GM23338 (cell line): Measurements from ENCODE around the gene DBT. TPM values are rescaled to one million over a fixed set of nuclear protein-coding genes. Genes with fewer than 3 reads are reported as not detected.

Experiments
- ATAC-seq: fragments of 200-7000 bp; cut with Tn5 transposase; 3 replicates; pipeline ENCODE4 v1.9.1; 2020
- DNase-seq: peaks from one replicate; pipeline ENCODE4 v3.0.0-alpha.2; 2015; ENCODE audit warnings: low spot score
- H2AFZ ChIP-seq: fragments of 200-600 bp; sonication (generic); 2 replicates; pipeline ENCODE4 v1.8.0; 2016; ENCODE audit warnings: antibody characterized with exemption, mild to moderate bottlenecking, moderate library complexity
- H3F3A ChIP-seq: fragments of 200-600 bp; sonication (generic); replicated peaks from 2 replicates; pipeline ENCODE4 v1.8.0; 2017; ENCODE audit warnings: antibody characterized with exemption, mixed run types, low read depth
- H3K27ac ChIP-seq: fragments of 200-600 bp; sonication (generic); 2 replicates; pipeline ENCODE4 v1.6.1; 2016; ENCODE audit warnings: low read depth
- H3K27me3 ChIP-seq: fragments of 200-600 bp; sonication (generic); 2 replicates; pipeline ENCODE4 v1.8.0; 2016; ENCODE audit warnings: mild to moderate bottlenecking, mixed run types, moderate library complexity; ENCODE audit not compliant: insufficient read depth
- H3K36me3 ChIP-seq: fragments of 200-600 bp; sonication (generic); 2 replicates; pipeline ENCODE4 v1.8.0; 2016; ENCODE audit warnings: mild to moderate bottlenecking; ENCODE audit not compliant: insufficient read depth
- H3K4me1 ChIP-seq: fragments of 200-600 bp; sonication (generic); 2 replicates; pipeline ENCODE4 v1.8.0; 2016; ENCODE audit warnings: mild to moderate bottlenecking, moderate library complexity; ENCODE audit not compliant: insufficient read depth
- H3K4me2 ChIP-seq: fragments of 200-600 bp; sonication (generic); 2 replicates; pipeline ENCODE4 v1.7.1; 2017; ENCODE audit warnings: mixed run types
- H3K4me3 ChIP-seq: fragments of 200-600 bp; sonication (generic); 2 replicates; pipeline ENCODE4 v1.6.1; 2016; ENCODE audit warnings: mixed run types
- H3K79me2 ChIP-seq: fragments of 200-600 bp; sonication (generic); replicated peaks from 2 replicates; pipeline ENCODE4 v1.8.0; 2017; ENCODE audit warnings: mild to moderate bottlenecking; ENCODE audit not compliant: insufficient read depth
- H3K9me2 ChIP-seq: fragments of 200-600 bp; sonication (generic); 2 replicates; pipeline ENCODE4 v1.8.0; 2017; ENCODE audit not compliant: insufficient read depth
- H4K20me1 ChIP-seq: fragments of 200-600 bp; sonication (generic); replicated peaks from 2 replicates; pipeline ENCODE4 v1.8.0; 2017; ENCODE audit warnings: mild to moderate bottlenecking; ENCODE audit not compliant: insufficient read depth
- H3K27ac Mint-ChIP-seq: 2 replicates; pipeline ENCODE4 v1.8.0; 2020; ENCODE audit warnings: inconsistent platforms, mild to moderate bottlenecking, moderate library complexity, mixed read lengths
- H3K27me3 Mint-ChIP-seq: 3 replicates; pipeline ENCODE4 v1.8.0; 2022; ENCODE audit warnings: low read depth, mild to moderate bottlenecking, moderate library complexity, mixed read lengths, inconsistent platforms; ENCODE audit not compliant: insufficient read depth, poor library complexity
- H3K36me3 Mint-ChIP-seq: 3 replicates; pipeline ENCODE4 v1.8.0; 2021; ENCODE audit warnings: low read depth, mild to moderate bottlenecking, inconsistent platforms, moderate library complexity, mixed read lengths
- H3K4me1 Mint-ChIP-seq: 3 replicates; pipeline ENCODE4 v1.8.0; 2020; ENCODE audit warnings: mild to moderate bottlenecking, inconsistent platforms, mixed read lengths
- H3K4me3 Mint-ChIP-seq: 3 replicates; pipeline ENCODE4 v1.8.0; 2021; ENCODE audit warnings: moderate library complexity, mild to moderate bottlenecking, inconsistent platforms, mixed read lengths
- H3K9me3 Mint-ChIP-seq: 3 replicates; pipeline ENCODE4 v1.8.0; 2020; ENCODE audit warnings: moderate library complexity, mild to moderate bottlenecking, inconsistent platforms, mixed read lengths
- CREB1 ChIP-seq: fragments of 250-450 bp; sonication (Bioruptor Pico); IDR thresholded peaks from 2 replicates; pipeline ENCODE4 v1.5.0; 2020; ENCODE audit warnings: low read depth, mild to moderate bottlenecking, moderate library complexity
- EZH2phosphoT487 ChIP-seq: fragments of 200-600 bp; sonication (generic); IDR thresholded peaks from one replicate; pipeline ENCODE4 v1.8.1; 2018; ENCODE audit warnings: antibody characterized with exemption; ENCODE audit not compliant: unreplicated experiment
- NANOG ChIP-seq: IDR thresholded peaks from 2 replicates; pipeline ENCODE4 v1.6.1; 2016; ENCODE audit warnings: antibody characterized with exemption, borderline replicate concordance
- POLR2AphosphoS5 ChIP-seq: IDR thresholded peaks from 2 replicates; pipeline ENCODE4 v1.6.1; 2016; ENCODE audit warnings: antibody characterized with exemption, low read depth
- STAT1 ChIP-seq: IDR thresholded peaks from one replicate; pipeline ENCODE4 v1.6.1; 2016; ENCODE audit warnings: antibody characterized with exemption; ENCODE audit not compliant: unreplicated experiment
- ZNF114 ChIP-seq: fragments of 250-450 bp; sonication (Bioruptor Pico); IDR thresholded peaks from 2 replicates; pipeline ENCODE4 v1.5.0; 2020; ENCODE audit warnings: mild to moderate bottlenecking, moderate library complexity
- polyA plus RNA-seq: library from polyadenylated mRNA; unstranded; fragments of >200 nt; fragmentation: Nextera tagmentation; extraction: Ambion mirVana; gene quantifications from 2 replicates; pipeline ENCODE4 v1.2.1, GENCODE V29; 2016
- total RNA-seq: library from RNA; depleted of rRNA; stranded (reverse); fragments of >200 nt; shearing (Covaris generic); gene quantifications from 2 replicates; pipeline ENCODE4 v1.2.3, GENCODE V29; 2014
- TF ChIP-seq, protein P1 (sequence below): fragments of 250-450 bp; sonication (Bioruptor Pico); IDR thresholded peaks from 2 replicates; pipeline ENCODE4 v1.5.0; 2020; ENCODE audit warnings: mild to moderate bottlenecking, moderate library complexity
- TF ChIP-seq, protein P2 (sequence below): IDR thresholded peaks from 2 replicates; pipeline ENCODE4 v1.6.1; 2016; ENCODE audit warnings: antibody characterized with exemption
- TF ChIP-seq, protein P3 (sequence below): IDR thresholded peaks from one replicate; pipeline ENCODE4 v1.6.1; 2018; ENCODE audit warnings: antibody characterized with exemption; ENCODE audit not compliant: unreplicated experiment
- TF ChIP-seq, protein P4 (sequence below), 2 experiments: fragments of 200-600 bp in 1 of 2; sonication (generic) in 1 of 2; conservative IDR thresholded peaks; 2 replicates each; pipeline versions ENCODE4 v1.5.1 to v1.6.1; 2016 to 2017; ENCODE audit warnings: antibody characterized with exemption in 2 of 2, low read depth in 2 of 2, mild to moderate bottlenecking in 2 of 2, moderate library complexity in 1 of 2

The DBT gene
- total and polyA plus RNA-seq, 2 experiments from 2014 or later = 8.1 to 14.7 TPM

DNA sequence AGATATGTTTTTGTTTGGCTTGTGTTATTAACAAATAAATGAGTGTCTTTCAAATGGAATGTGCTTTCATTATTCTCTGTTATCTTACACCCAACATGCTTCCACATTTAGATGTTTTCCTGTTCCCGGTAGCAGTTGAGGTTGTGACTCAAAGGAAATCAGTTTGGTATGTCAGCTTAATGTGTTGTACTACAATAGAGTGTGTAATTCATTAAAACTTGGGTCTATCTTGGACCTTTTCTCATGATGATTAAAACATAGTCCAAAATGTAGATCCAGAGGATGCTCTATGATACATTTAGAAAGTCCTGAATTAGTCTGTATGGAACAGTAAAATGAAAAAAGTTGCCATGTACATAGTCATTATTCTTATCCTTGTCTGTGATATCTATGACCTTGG, 43.1 kb upstream of the DBT start:
- no peak for ATAC-seq
- H4K20me1 ChIP-seq = no peaks in the 10 kb centered on the region
- H3K9me2 ChIP-seq = no peaks in the 10 kb centered on the region
- H3K4me2 ChIP-seq = no peak overlapping the region
- no peaks in the 10 kb centered on the region for H3K79me2 ChIP-seq
- Mint-ChIP-seq H3K4me3 (no peak overlapping the region), H3K4me1 (peaks cover 1% of the 10 kb centered on the region; the same call in 1 of the 3 replicates), H3K36me3 (peaks cover 33% of the 10 kb centered on the region; the same call in 2 of the 3 replicates), H3K9me3 (peaks cover 4% of the 10 kb centered on the region; the same call in 2 of the 3 replicates), H3K27me3 (peaks cover under 1% of the 10 kb centered on the region), H3K27ac (no peak overlapping the region)
- H3K4me3 ChIP-seq = no peak overlapping the region
- no peaks in the 10 kb centered on the region for H3F3A ChIP-seq
- no peak overlapping the region for H2AFZ ChIP-seq
- H3K4me1 ChIP-seq = 0 out of 2 replicates have a peak, but pooled peaks cover 5% of the 10 kb centered on the region
- DNase-seq = no peak
- H3K27ac ChIP-seq = peak overlapping the region; percentile 6; the same call in 1 of the 2 replicates
- no peaks in the 10 kb centered on the region for H3K27me3 ChIP-seq
- H3K36me3 ChIP-seq = peaks cover 16% of the 10 kb centered on the region; the same call in 1 of the 2 replicates
- TF ChIP-seq, protein P1, sequence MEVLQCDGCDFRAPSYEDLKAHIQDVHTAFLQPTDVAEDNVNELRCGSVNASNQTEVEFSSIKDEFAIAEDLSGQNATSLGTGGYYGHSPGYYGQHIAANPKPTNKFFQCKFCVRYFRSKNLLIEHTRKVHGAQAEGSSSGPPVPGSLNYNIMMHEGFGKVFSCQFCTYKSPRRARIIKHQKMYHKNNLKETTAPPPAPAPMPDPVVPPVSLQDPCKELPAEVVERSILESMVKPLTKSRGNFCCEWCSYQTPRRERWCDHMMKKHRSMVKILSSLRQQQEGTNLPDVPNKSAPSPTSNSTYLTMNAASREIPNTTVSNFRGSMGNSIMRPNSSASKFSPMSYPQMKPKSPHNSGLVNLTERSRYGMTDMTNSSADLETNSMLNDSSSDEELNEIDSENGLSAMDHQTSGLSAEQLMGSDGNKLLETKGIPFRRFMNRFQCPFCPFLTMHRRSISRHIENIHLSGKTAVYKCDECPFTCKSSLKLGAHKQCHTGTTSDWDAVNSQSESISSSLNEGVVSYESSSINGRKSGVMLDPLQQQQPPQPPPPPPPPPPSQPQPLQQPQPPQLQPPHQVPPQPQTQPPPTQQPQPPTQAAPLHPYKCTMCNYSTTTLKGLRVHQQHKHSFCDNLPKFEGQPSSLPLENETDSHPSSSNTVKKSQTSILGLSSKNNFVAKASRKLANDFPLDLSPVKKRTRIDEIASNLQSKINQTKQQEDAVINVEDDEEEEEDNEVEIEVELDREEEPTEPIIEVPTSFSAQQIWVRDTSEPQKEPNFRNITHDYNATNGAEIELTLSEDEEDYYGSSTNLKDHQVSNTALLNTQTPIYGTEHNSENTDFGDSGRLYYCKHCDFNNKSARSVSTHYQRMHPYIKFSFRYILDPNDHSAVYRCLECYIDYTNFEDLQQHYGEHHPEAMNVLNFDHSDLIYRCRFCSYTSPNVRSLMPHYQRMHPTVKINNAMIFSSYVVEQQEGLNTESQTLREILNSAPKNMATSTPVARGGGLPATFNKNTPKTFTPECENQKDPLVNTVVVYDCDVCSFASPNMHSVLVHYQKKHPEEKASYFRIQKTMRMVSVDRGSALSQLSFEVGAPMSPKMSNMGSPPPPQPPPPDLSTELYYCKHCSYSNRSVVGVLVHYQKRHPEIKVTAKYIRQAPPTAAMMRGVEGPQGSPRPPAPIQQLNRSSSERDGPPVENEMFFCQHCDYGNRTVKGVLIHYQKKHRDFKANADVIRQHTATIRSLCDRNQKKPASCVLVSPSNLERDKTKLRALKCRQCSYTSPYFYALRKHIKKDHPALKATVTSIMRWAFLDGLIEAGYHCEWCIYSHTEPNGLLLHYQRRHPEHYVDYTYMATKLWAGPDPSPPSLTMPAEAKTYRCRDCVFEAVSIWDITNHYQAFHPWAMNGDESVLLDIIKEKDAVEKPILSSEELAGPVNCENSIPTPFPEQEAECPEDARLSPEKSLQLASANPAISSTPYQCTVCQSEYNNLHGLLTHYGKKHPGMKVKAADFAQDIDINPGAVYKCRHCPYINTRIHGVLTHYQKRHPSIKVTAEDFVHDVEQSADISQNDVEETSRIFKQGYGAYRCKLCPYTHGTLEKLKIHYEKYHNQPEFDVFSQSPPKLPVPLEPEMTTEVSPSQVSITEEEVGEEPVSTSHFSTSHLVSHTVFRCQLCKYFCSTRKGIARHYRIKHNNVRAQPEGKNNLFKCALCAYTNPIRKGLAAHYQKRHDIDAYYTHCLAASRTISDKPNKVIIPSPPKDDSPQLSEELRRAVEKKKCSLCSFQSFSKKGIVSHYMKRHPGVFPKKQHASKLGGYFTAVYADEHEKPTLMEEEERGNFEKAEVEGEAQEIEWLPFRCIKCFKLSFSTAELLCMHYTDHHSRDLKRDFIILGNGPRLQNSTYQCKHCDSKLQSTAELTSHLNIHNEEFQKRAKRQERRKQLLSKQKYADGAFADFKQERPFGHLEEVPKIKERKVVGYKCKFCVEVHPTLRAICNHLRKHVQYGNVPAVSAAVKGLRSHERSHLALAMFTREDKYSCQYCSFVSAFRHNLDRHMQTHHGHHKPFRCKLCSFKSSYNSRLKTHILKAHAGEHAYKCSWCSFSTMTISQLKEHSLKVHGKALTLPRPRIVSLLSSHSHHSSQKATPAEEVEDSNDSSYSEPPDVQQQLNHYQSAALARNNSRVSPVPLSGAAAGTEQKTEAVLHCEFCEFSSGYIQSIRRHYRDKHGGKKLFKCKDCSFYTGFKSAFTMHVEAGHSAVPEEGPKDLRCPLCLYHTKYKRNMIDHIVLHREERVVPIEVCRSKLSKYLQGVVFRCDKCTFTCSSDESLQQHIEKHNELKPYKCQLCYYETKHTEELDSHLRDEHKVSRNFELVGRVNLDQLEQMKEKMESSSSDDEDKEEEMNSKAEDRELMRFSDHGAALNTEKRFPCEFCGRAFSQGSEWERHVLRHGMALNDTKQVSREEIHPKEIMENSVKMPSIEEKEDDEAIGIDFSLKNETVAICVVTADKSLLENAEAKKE = no peak
- TF ChIP-seq ZNF114 (CRISPR knock-in tag) = no peak
- TF ChIP-seq, protein P2, sequence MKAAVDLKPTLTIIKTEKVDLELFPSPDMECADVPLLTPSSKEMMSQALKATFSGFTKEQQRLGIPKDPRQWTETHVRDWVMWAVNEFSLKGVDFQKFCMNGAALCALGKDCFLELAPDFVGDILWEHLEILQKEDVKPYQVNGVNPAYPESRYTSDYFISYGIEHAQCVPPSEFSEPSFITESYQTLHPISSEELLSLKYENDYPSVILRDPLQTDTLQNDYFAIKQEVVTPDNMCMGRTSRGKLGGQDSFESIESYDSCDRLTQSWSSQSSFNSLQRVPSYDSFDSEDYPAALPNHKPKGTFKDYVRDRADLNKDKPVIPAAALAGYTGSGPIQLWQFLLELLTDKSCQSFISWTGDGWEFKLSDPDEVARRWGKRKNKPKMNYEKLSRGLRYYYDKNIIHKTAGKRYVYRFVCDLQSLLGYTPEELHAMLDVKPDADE = no peak
- no peak for TF ChIP-seq POLR2AphosphoS5
- TF ChIP-seq, protein P3, sequence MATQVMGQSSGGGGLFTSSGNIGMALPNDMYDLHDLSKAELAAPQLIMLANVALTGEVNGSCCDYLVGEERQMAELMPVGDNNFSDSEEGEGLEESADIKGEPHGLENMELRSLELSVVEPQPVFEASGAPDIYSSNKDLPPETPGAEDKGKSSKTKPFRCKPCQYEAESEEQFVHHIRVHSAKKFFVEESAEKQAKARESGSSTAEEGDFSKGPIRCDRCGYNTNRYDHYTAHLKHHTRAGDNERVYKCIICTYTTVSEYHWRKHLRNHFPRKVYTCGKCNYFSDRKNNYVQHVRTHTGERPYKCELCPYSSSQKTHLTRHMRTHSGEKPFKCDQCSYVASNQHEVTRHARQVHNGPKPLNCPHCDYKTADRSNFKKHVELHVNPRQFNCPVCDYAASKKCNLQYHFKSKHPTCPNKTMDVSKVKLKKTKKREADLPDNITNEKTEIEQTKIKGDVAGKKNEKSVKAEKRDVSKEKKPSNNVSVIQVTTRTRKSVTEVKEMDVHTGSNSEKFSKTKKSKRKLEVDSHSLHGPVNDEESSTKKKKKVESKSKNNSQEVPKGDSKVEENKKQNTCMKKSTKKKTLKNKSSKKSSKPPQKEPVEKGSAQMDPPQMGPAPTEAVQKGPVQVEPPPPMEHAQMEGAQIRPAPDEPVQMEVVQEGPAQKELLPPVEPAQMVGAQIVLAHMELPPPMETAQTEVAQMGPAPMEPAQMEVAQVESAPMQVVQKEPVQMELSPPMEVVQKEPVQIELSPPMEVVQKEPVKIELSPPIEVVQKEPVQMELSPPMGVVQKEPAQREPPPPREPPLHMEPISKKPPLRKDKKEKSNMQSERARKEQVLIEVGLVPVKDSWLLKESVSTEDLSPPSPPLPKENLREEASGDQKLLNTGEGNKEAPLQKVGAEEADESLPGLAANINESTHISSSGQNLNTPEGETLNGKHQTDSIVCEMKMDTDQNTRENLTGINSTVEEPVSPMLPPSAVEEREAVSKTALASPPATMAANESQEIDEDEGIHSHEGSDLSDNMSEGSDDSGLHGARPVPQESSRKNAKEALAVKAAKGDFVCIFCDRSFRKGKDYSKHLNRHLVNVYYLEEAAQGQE = no peak
- no peak for TF ChIP-seq NANOG
- no peak for TF ChIP-seq CREB1 (CRISPR knock-in tag)
- TF ChIP-seq STAT1 = no peak
- no peak for TF ChIP-seq EZH2phosphoT487
- TF ChIP-seq, protein P4, sequence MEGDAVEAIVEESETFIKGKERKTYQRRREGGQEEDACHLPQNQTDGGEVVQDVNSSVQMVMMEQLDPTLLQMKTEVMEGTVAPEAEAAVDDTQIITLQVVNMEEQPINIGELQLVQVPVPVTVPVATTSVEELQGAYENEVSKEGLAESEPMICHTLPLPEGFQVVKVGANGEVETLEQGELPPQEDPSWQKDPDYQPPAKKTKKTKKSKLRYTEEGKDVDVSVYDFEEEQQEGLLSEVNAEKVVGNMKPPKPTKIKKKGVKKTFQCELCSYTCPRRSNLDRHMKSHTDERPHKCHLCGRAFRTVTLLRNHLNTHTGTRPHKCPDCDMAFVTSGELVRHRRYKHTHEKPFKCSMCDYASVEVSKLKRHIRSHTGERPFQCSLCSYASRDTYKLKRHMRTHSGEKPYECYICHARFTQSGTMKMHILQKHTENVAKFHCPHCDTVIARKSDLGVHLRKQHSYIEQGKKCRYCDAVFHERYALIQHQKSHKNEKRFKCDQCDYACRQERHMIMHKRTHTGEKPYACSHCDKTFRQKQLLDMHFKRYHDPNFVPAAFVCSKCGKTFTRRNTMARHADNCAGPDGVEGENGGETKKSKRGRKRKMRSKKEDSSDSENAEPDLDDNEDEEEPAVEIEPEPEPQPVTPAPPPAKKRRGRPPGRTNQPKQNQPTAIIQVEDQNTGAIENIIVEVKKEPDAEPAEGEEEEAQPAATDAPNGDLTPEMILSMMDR (conservative IDR thresholded peaks at IDR 0.05; ENCODE audit: low read depth in 2 of 2) = no peak
